NCI-H748 (cell line): Measurements from ENCODE around the gene ATP2A1.
"Not testable (repeated sequence)": the region's sequence is repeated elsewhere in the genome, so short reads cannot be mapped to it uniquely, and the experiment has no call there.

Source experiments
- DNase-seq: peaks from one replicate; lab custom pipeline; 2025; ENCODE audit not compliant: unreplicated experiment; lab: John Stamatoyannopoulos, UW

ATP2A1 gene

GRCh38 chr16:28905229-28905754 is 27.0 kb downstream of the ATP2A1 start:
- no peak for DNase-seq

GRCh38 chr16:28905800-28906372 is 27.6 kb downstream of the ATP2A1 start:
- no peak for DNase-seq

GRCh38 chr16:28910086-28911031 is 32.1 kb downstream of the ATP2A1 start:
- no peak for DNase-seq

- DNase-seq, result no peak
Measured at GRCh38 chr16:28912558-28912957, 34.3 kb downstream of the ATP2A1 start.

GRCh38 chr16:28913946-28914724 is 35.8 kb downstream of the ATP2A1 start:
- DNase-seq, result no peak

GRCh38 chr16:28915181-28915580 is 36.9 kb downstream of the ATP2A1 start:
- no peak for DNase-seq

GRCh38 chr16:28917095-28917494 is 38.8 kb downstream of the ATP2A1 start:
- no peak for DNase-seq

- DNase-seq, result no peak
Measured at GRCh38 chr16:28918698-28919097, 40.4 kb downstream of the ATP2A1 start.

GRCh38 chr16:28923231-28923587 is 44.9 kb downstream of the ATP2A1 start:
- no peak for DNase-seq

- no peak for DNase-seq
Measured at GRCh38 chr16:28923652-28924398, 45.5 kb downstream of the ATP2A1 start.

GRCh38 chr16:28924399-28924761 is 46.1 kb downstream of the ATP2A1 start:
- DNase-seq, result peak; percentile 54

- DNase-seq, result peak; percentile 93
Measured at GRCh38 chr16:28924762-28925385, 46.6 kb downstream of the ATP2A1 start, which contains the start of gene RABEP2. RABEP2 (minus strand) TSS chr16:28925238; CDS start chr16:28925163, 75 bp downstream.

- DNase-seq, result peak; percentile 73
Measured at GRCh38 chr16:28925386-28926228, 47.3 kb downstream of the ATP2A1 start.

- DNase-seq, result not testable (repeated sequence)
Measured at GRCh38 chr16:28926284-28926683, 48.0 kb downstream of the ATP2A1 start.

GRCh38 chr16:28927815-28928214 is 49.5 kb downstream of the ATP2A1 start:
- no peak for DNase-seq

- DNase-seq, result no peak
Measured at GRCh38 chr16:28930203-28930602, 51.9 kb downstream of the ATP2A1 start.

- no peak for DNase-seq
Measured at GRCh38 chr16:28930652-28931051, 52.4 kb downstream of the ATP2A1 start.

GRCh38 chr16:28931801-28932225 is 53.5 kb downstream of the ATP2A1 start, which contains the start of gene CD19:
CD19 (plus strand) TSS chr16:28931971; CDS start chr16:28932001, 30 bp downstream.
- DNase-seq, result no peak
